Esophagus muscularis mucosa (tissue), 4 donors: ENCODE measurements around the gene WEE1. TPM values are rescaled to one million over a fixed set of nuclear protein-coding genes. Genes with fewer than 3 reads are reported as not detected.

ENCODE experiments used
- DNase-seq: peaks from one replicate; pipeline ENCODE4 v3.0.0-alpha.2; 2017; ENCODE audit errors: extremely low spot score
- H3K27ac ChIP-seq, 4 donors: fragments of 200-600 bp; sonication (generic); replicated peaks in 1 of 4; 1 replicate in 3 of 4; 2 replicates in 1 of 4; pipeline ENCODE4 v1.5.1; 2016 to 2019; ENCODE audit warnings: mild to moderate bottlenecking in 1 of 4
- H3K27me3 ChIP-seq, 4 donors: fragments of 200-600 bp; sonication (generic); one replicate each; pipeline versions ENCODE4 v1.5.1 to v1.6.0; 2016 to 2019
- H3K36me3 ChIP-seq, 4 donors: fragments of 200-600 bp; sonication (generic); one replicate each; pipeline ENCODE4 v1.5.1; 2016 to 2019
- H3K4me1 ChIP-seq, 4 donors: fragments of 200-600 bp; sonication (generic); one replicate each; pipeline ENCODE4 v1.5.1; 2016 to 2019
- H3K4me3 ChIP-seq, 4 donors: fragments of 200-600 bp; sonication (generic); 1 replicate in 2 of 4; 2 replicates in 2 of 4; pipeline ENCODE4 v1.5.1; 2016 to 2019; ENCODE audit warnings: mild to moderate bottlenecking in 4 of 4, moderate library complexity in 1 of 4
- H3K9me3 ChIP-seq, 4 donors: fragments of 200-600 bp; sonication (generic); 1 replicate in 3 of 4; 2 replicates in 1 of 4; pipeline ENCODE4 v1.5.1; 2016 to 2019
- EP300 ChIP-seq: sonication (generic); formaldehyde crosslinking; IDR thresholded peaks from one replicate; pipeline ENCODE4 v1.6.1; 2017; ENCODE audit warnings: antibody characterized with exemption
- POLR2A ChIP-seq: fragments of 450-650 bp; IDR thresholded peaks from one replicate; pipeline ENCODE4 v1.6.1; 2017; ENCODE audit warnings: antibody characterized with exemption, moderate library complexity, mild to moderate bottlenecking, low read depth
- POLR2AphosphoS5 ChIP-seq, 2 donors: sonication (generic); formaldehyde crosslinking; IDR thresholded peaks; one replicate each; pipeline ENCODE4 v1.6.1; 2017; ENCODE audit warnings: antibody characterized with exemption in 2 of 2
- WGBS: methylation state at CpG from one replicate; pipeline ENCODE4 v1.1.5; 2018; 5-methylcytosine and 5-hydroxymethylcytosine counted together
- intact Hi-C: fragments of 100-400 bp; cut with DNase I; formaldehyde crosslinking; loops from one replicate; pipeline ENCODE4 v1.15.1; 2023
- total RNA-seq, 4 donors: library from RNA; depleted of rRNA; stranded (reverse); fragments of >200 nt; gene quantifications; one replicate each; pipeline versions ENCODE4 v1.1.0 to v1.2.1, GENCODE V29; 2016
- TF ChIP-seq, protein P1 (sequence below), 3 experiments: fragments of 200-600 bp in 2 of 3; fragments of 450-650 bp in 1 of 3; sonication (generic) in 2 of 3; IDR thresholded peaks; one replicate each; pipeline ENCODE4 v1.5.1; 2017 to 2019; ENCODE audit warnings: antibody characterized with exemption in 3 of 3, mild to moderate bottlenecking in 2 of 3, moderate library complexity in 1 of 3

Gene WEE1
- total RNA-seq, 4 donors from 2014 or later: 34.5 to 55.6 (median 41.6) TPM

- WGBS: 91% methylated on average over 9 of the region's 9 CpGs
- intact Hi-C loops: no loop called here
- peaks cover 0 to 2% (median 1%) of the 10 kb centered on the region in 4 donors for H3K4me1 ChIP-seq
- no peaks in the 10 kb centered on the region for H3K36me3 ChIP-seq
- TF ChIP-seq EP300: no peak
- TF ChIP-seq, protein P1, sequence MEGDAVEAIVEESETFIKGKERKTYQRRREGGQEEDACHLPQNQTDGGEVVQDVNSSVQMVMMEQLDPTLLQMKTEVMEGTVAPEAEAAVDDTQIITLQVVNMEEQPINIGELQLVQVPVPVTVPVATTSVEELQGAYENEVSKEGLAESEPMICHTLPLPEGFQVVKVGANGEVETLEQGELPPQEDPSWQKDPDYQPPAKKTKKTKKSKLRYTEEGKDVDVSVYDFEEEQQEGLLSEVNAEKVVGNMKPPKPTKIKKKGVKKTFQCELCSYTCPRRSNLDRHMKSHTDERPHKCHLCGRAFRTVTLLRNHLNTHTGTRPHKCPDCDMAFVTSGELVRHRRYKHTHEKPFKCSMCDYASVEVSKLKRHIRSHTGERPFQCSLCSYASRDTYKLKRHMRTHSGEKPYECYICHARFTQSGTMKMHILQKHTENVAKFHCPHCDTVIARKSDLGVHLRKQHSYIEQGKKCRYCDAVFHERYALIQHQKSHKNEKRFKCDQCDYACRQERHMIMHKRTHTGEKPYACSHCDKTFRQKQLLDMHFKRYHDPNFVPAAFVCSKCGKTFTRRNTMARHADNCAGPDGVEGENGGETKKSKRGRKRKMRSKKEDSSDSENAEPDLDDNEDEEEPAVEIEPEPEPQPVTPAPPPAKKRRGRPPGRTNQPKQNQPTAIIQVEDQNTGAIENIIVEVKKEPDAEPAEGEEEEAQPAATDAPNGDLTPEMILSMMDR (IDR thresholded peaks at IDR 0.05): no peak
- TF ChIP-seq POLR2AphosphoS5 (IDR thresholded peaks at IDR 0.05): no peak
- TF ChIP-seq POLR2A: no peak
- no peak overlapping the region for H3K4me3 ChIP-seq
- no peaks in the 10 kb centered on the region for H3K27me3 ChIP-seq
- no peaks in the 10 kb centered on the region for H3K9me3 ChIP-seq
- peak; percentile 57 for DNase-seq
- no peak overlapping the region for H3K27ac ChIP-seq
Measured at GRCh38 chr11:9606809-9607510, 33.5 kb downstream of the WEE1 start.

- WGBS: 96% methylated on average over 3 of the region's 3 CpGs
- Histone ChIP-seq H3K4me3 (no peak overlapping the region), H3K4me1 (peaks cover 2 to 7% (median 7%) of the 10 kb centered on the region in 4 donors), H3K27ac (no peak overlapping the region), H3K36me3 (no peaks in the 10 kb centered on the region), H3K27me3 (no peaks in the 10 kb centered on the region), H3K9me3 (no peaks in the 10 kb centered on the region)
- peak; percentile 64 for DNase-seq
- no peak for TF ChIP-seq POLR2AphosphoS5 (IDR thresholded peaks at IDR 0.05)
- TF ChIP-seq POLR2A: no peak
- no peak for TF ChIP-seq EP300
- TF ChIP-seq, protein P1 (IDR thresholded peaks at IDR 0.05): no peak
- intact Hi-C loops: no loop called here
Measured at GRCh38 chr11:9607511-9607899, 34.0 kb downstream of the WEE1 start.

- H3K9me3 ChIP-seq: no peaks in the 10 kb centered on the region
- intact Hi-C loops: no loop called here
- WGBS: 95% methylated on average over 7 of the region's 7 CpGs
- no peaks in the 10 kb centered on the region for H3K36me3 ChIP-seq
- peaks cover 5 to 23% (median 21%) of the 10 kb centered on the region in 4 donors for H3K4me1 ChIP-seq
- TF ChIP-seq POLR2AphosphoS5 (IDR thresholded peaks at IDR 0.05): no peak
- TF ChIP-seq, protein P1 (IDR thresholded peaks at IDR 0.05): no peak
- no peak for TF ChIP-seq POLR2A
- TF ChIP-seq EP300: no peak
- peak; percentile 34 for DNase-seq
- no peak overlapping the region for H3K4me3 ChIP-seq
- H3K27ac ChIP-seq: no peak overlapping the region
- no peaks in the 10 kb centered on the region for H3K27me3 ChIP-seq
Measured at GRCh38 chr11:9609002-9609759, 35.7 kb downstream of the WEE1 start.

DNA sequence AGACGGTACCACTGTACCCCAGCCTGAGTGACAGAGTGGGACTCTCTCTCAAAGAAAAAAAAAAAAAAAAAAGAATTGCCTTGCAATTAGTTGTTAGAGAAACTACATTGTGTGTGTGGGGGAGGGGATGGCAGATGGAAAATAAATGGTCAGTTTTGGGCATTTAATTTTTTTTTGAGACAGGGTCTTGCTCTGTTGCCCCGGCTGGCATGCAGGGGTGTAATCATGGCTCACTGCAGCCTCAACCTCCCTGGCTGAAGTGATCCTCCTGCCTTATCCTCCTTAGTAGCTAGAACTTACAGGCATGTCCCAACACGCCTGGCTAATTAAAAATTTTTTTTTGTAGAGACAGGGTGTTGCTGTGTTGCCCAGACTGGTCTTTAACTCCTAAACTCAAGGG lies 36.4 kb downstream of the WEE1 start:
- Histone ChIP-seq H3K27ac (no peak overlapping the region), H3K4me1 (peaks cover 11 to 30% (median 28%) of the 10 kb centered on the region in 4 donors), H3K36me3 (no peaks in the 10 kb centered on the region), H3K27me3 (no peaks in the 10 kb centered on the region), H3K4me3 (no peak overlapping the region), H3K9me3 (no peaks in the 10 kb centered on the region)
- TF ChIP-seq POLR2A (no peak), POLR2AphosphoS5 (IDR thresholded peaks at IDR 0.05) (no peak), EP300 (no peak)
- TF ChIP-seq, protein P1 (IDR thresholded peaks at IDR 0.05): no peak
- DNase-seq: no peak
- WGBS: 92% methylated on average over 3 of the region's 3 CpGs
- intact Hi-C loops: loop anchor here (5.0 kb wide), 3 partner anchors 33 to 73 kb away; partner anchors contain the start of gene SWAP70
